Glutamatergic neuron (in vitro differentiated cells): Measurements from ENCODE around the gene TMBIM1. TPM values are rescaled to one million over a fixed set of nuclear protein-coding genes. Genes with fewer than 3 reads are reported as not detected.

Experiments used
- DNase-seq: peaks from one replicate; pipeline ENCODE4 v3.0.0; 2022
- H3K27ac Mint-ChIP-seq: one replicate; pipeline ENCODE4 v1.8.0; 2020; ENCODE audit warnings: mild to moderate bottlenecking, mixed read lengths, inconsistent platforms; ENCODE audit not compliant: unreplicated experiment
- H3K27me3 Mint-ChIP-seq: one replicate; pipeline ENCODE4 v1.8.0; 2020; ENCODE audit warnings: mild to moderate bottlenecking, moderate library complexity, mixed read lengths, inconsistent platforms; ENCODE audit not compliant: unreplicated experiment
- H3K36me3 Mint-ChIP-seq: one replicate; pipeline ENCODE4 v1.8.0; 2020; ENCODE audit warnings: mild to moderate bottlenecking, mixed read lengths, inconsistent platforms; ENCODE audit not compliant: unreplicated experiment
- H3K4me1 Mint-ChIP-seq: one replicate; pipeline ENCODE4 v1.8.0; 2020; ENCODE audit warnings: mild to moderate bottlenecking, low read depth, mixed read lengths, inconsistent platforms; ENCODE audit not compliant: unreplicated experiment
- H3K4me3 Mint-ChIP-seq: one replicate; pipeline ENCODE4 v1.8.0; 2020; ENCODE audit warnings: mild to moderate bottlenecking, mixed read lengths, inconsistent platforms; ENCODE audit not compliant: unreplicated experiment
- H3K9me3 Mint-ChIP-seq: one replicate; pipeline ENCODE4 v1.8.0; 2020; ENCODE audit warnings: mild to moderate bottlenecking, moderate library complexity, mixed read lengths, inconsistent platforms; ENCODE audit not compliant: unreplicated experiment
- CTCF ChIP-seq: fragments of 200-600 bp; sonication (generic); IDR thresholded peaks from one replicate; pipeline ENCODE4 v1.5.0; 2021; ENCODE audit not compliant: partially characterized antibody, unreplicated experiment
- total RNA-seq: library from RNA; stranded (reverse); fragmentation: NEBNext Ultra II Directional; extraction: Animal tissue kit (Norgen Biotek cat#: 25700); gene quantifications from one replicate; pipeline ENCODE4 v1.2.1, GENCODE V29; 2021; ENCODE audit not compliant: unreplicated experiment

TMBIM1 gene
- total RNA-seq, 1 donor from 2014 or later, result 1.8 TPM

GRCh38 chr2:218271865-218272530 lies 20.3 kb downstream of the TMBIM1 start:
- peak overlapping the region; percentile 89 for H3K4me3 Mint-ChIP-seq
- TF ChIP-seq CTCF, result no peak
- H3K9me3 Mint-ChIP-seq, result peaks cover 7% of the 10 kb centered on the region
- no peak overlapping the region for H3K27ac Mint-ChIP-seq
- no peak for DNase-seq
- peaks cover 33% of the 10 kb centered on the region for H3K4me1 Mint-ChIP-seq
- H3K36me3 Mint-ChIP-seq, result no peaks in the 10 kb centered on the region
- H3K27me3 Mint-ChIP-seq, result peaks cover 10% of the 10 kb centered on the region

GRCh38 chr2:218271487-218271797 lies 20.9 kb downstream of the TMBIM1 start:
- Mint-ChIP-seq H3K4me1 (peaks cover 32% of the 10 kb centered on the region), H3K4me3 (peak overlapping the region; percentile 89), H3K27me3 (peaks cover 10% of the 10 kb centered on the region), H3K9me3 (peaks cover 7% of the 10 kb centered on the region), H3K27ac (no peak overlapping the region), H3K36me3 (no peaks in the 10 kb centered on the region)
- TF ChIP-seq CTCF, result no peak
- DNase-seq, result no peak

- Mint-ChIP-seq H3K9me3 (peaks cover 8% of the 10 kb centered on the region), H3K27ac (peak overlapping the region; percentile 71), H3K27me3 (peaks cover 10% of the 10 kb centered on the region), H3K36me3 (no peaks in the 10 kb centered on the region), H3K4me1 (peaks cover 28% of the 10 kb centered on the region), H3K4me3 (peak overlapping the region; percentile 89)
- DNase-seq, result no peak
- TF ChIP-seq CTCF, result no peak
Observed at GRCh38 chr2:218270721-218271486, 21.4 kb downstream of the TMBIM1 start.

- Mint-ChIP-seq H3K36me3 (no peaks in the 10 kb centered on the region), H3K27me3 (peaks cover 10% of the 10 kb centered on the region), H3K27ac (peak within 1 kb of the TSS; percentile 71), H3K4me1 (peaks cover 21% of the 10 kb centered on the region), H3K4me3 (peak within 1 kb of the TSS; percentile 89), H3K9me3 (peaks cover 9% of the 10 kb centered on the region)
- peak; percentile 100 for DNase-seq
- no peak for TF ChIP-seq CTCF
Observed at GRCh38 chr2:218269900-218270720, 22.2 kb downstream of the TMBIM1 start, which contains the start of the genes AAMP and PNKD. TSS of gene AAMP (minus strand) at chr2:218270137. CDS start at chr2:218270086, 51 bp downstream. TSS of gene PNKD (plus strand) at chr2:218270519. CDS start at chr2:218270536, 17 bp downstream.
